Measurements from ENCODE around the gene EIPR1. TPM values are rescaled to one million over a fixed set of nuclear protein-coding genes. Genes with fewer than 3 reads are reported as not detected.

EIPR1 gene
- total and polyA plus RNA-seq, 10 of the 15 experiments (the other 5 are each of a cell fraction or from before 2014, with no cell fraction given): 23.6 to 61.2 (median 42.2) TPM

DNA sequence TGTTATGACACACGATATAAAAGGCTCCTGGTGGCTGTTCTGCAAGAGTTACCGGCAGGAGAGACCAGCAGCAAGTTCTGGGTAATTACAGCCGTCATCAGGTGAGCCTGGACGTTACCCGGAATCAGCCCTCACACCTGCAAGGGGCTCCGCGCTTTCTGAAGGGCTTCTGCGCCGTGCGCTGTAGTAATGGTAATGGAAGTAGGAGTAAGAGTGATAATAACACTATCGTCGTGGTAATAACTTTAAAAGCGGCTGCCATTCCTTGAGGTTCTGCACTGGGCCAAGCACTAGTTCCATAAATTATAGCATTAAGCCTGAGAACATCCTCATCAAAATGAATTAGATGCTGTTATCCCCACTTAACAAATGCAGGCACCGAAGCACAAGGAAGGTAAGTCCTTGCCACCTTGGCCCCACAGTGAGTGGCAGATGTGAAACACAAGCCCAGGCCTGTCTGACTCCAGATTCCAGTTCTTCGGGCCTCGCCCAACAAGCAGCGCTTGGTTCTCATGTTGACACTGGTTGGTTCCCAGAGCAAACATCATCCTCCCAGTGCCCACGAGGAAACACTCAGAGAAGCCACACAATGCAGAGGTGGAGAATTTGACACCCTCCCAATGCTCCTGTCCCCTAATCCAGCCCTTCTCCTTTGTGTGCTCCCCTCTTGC is 205.2 kb downstream of the EIPR1 start:
- WGBS (ENCODE audit: insufficient coverage, insufficient replicate concordance, low lambda C conversion rate, missing lambda C conversion rate): 96% methylated on average over 18 of the region's 18 CpGs
- Histone ChIP-seq H3K4me3 (no peak overlapping the region), H3K4me2 (ENCODE audit: control insufficient read depth, insufficient read depth) (no peak overlapping the region), H4K20me1 (ENCODE audit: control insufficient read depth, insufficient read depth) (no peaks in the 10 kb centered on the region), H3K9me3 (replicated peaks; ENCODE audit: control insufficient read depth, insufficient read depth, low read length) (no peaks in the 10 kb centered on the region; the same call in 2 of the 3 replicates), H3K27me3 (replicated peaks in 1 of 2; ENCODE audit: control insufficient read depth in 2 of 2, insufficient read depth in 2 of 2, low read length in 1 of 2) (no peaks in the 10 kb centered on the region), H3K4me1 (ENCODE audit: control insufficient read depth, insufficient read depth, low read length) (no peaks in the 10 kb centered on the region), H3K36me3 (ENCODE audit: control insufficient read depth in 2 of 2, insufficient read depth in 2 of 2, low read length in 1 of 2) (peaks cover 0 to 5% of the 10 kb centered on the region in 2 experiments; a peak in 2 of 4 replicates), H2AFZ (ENCODE audit: control insufficient read depth, low read depth, low read length) (no peak overlapping the region), H3K27ac (ENCODE audit: control insufficient read depth, insufficient read depth) (no peak overlapping the region), H3K79me2 (ENCODE audit: control insufficient read depth, insufficient read depth, low read length) (no peaks in the 10 kb centered on the region), H3K9ac (ENCODE audit: control insufficient read depth, insufficient read depth, low read length) (no peak overlapping the region)
- ATAC-seq (no peak), DNase-seq (ENCODE audit: low read depth, low spot score) (no peak), FAIRE-seq (no peak)
- TF ChIP-seq STAT3 (IDR thresholded peaks at IDR 0.05; ENCODE audit: low read depth, low read length) (no peak), ESRRA (IDR thresholded peaks at IDR 0.05; ENCODE audit: low read length) (no peak), WRNIP1 (IDR thresholded peaks at IDR 0.05; ENCODE audit: borderline replicate concordance, low read depth, low read length) (no peak), CREM (IDR thresholded peaks at IDR 0.05; ENCODE audit: low read depth) (no peak)
- ChIA-PET SMC1A (ENCODE audit: uncharacterized antibody, unreplicated experiment) (no interaction called here), CTCF (no interaction called here), RAD21 (ENCODE audit: unreplicated experiment) (no interaction called here), POLR2A (no interaction called here)
- intact Hi-C loops (cut with micrococcal nuclease; ENCODE audit: unreplicated experiment): no loop called here
- no TSS peak for BruUV-seq (replicated peaks)
- in situ Hi-C loops (cut with MboI): no loop called here

DNA sequence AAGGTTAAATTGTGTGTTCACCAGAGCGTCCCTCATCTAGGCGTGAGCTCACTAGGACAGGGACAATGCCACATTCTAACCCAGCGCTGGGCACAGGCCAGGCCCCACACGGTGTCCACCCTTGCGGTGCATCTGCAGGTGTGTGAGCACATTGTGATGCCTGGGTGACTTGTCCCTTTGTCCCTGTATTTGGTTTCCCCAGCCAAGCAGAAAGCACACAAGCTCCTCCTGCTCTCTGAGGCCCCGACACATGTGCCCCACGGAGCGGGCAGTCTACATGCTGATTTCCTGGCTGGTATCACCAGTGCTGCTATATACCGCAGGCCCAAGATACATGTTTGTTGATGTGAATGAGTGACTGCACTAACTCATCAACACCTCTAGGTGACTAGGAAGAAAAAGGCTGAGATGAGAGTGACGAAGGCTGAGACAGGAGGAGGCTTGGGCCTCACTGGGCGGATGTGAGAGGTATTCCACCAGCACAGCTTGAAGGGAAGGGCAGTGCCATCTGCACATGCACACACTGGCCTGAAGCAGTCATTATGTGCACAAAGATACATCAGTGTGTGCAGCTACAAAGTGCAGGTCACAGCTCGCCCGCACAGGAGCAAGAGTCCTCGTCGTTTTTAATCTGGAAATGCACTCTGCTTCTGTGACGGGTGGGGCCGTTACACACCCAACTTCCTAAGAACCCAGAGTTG is 205.9 kb downstream of the EIPR1 start:
- DNase-seq (ENCODE audit: low read depth, low spot score) (no peak), ATAC-seq (no peak), FAIRE-seq (no peak)
- SMC1A ChIA-PET (ENCODE audit: uncharacterized antibody, unreplicated experiment): no interaction called here
- Histone ChIP-seq H2AFZ (ENCODE audit: control insufficient read depth, low read depth, low read length) (no peak overlapping the region), H3K36me3 (ENCODE audit: control insufficient read depth in 2 of 2, insufficient read depth in 2 of 2, low read length in 1 of 2) (peaks cover 0 to 2% of the 10 kb centered on the region in 2 experiments; a peak in 2 of 4 replicates), H3K9me3 (replicated peaks; ENCODE audit: control insufficient read depth, insufficient read depth, low read length) (no peaks in the 10 kb centered on the region), H3K4me2 (ENCODE audit: control insufficient read depth, insufficient read depth) (no peak overlapping the region), H3K27ac (ENCODE audit: control insufficient read depth, insufficient read depth) (no peak overlapping the region), H4K20me1 (ENCODE audit: control insufficient read depth, insufficient read depth) (no peaks in the 10 kb centered on the region), H3K4me3 (no peak overlapping the region), H3K79me2 (ENCODE audit: control insufficient read depth, insufficient read depth, low read length) (no peaks in the 10 kb centered on the region), H3K9ac (ENCODE audit: control insufficient read depth, insufficient read depth, low read length) (no peak overlapping the region), H3K4me1 (ENCODE audit: control insufficient read depth, insufficient read depth, low read length) (no peaks in the 10 kb centered on the region), H3K27me3 (replicated peaks in 1 of 2; ENCODE audit: control insufficient read depth in 2 of 2, insufficient read depth in 2 of 2, low read length in 1 of 2) (no peaks in the 10 kb centered on the region)
- intact Hi-C loops (cut with micrococcal nuclease; ENCODE audit: unreplicated experiment) (no loop called here), in situ Hi-C loops (cut with MboI) (no loop called here)
- no peak for TF ChIP-seq KAT2A (conservative IDR thresholded peaks at IDR 0.05; ENCODE audit: control insufficient read depth, low read depth, low read length)
- RAD21 ChIA-PET (ENCODE audit: unreplicated experiment): interaction anchor here (1.1 kb wide), 1 partner anchor 131 kb away, joined by 3 read pairs; no protein-coding TSS in a partner anchor
- WGBS (ENCODE audit: insufficient coverage, insufficient replicate concordance, low lambda C conversion rate, missing lambda C conversion rate): 87% methylated on average over 17 of the region's 17 CpGs
- CTCF ChIA-PET: no interaction called here
- POLR2A ChIA-PET: no interaction called here
- no TSS peak for BruUV-seq (replicated peaks)
